Activated naive CD8-positive, alpha-beta T cell treated with anti-CD3 and anti-CD28 coated beads for 36 hours (primary cell): Measurements from ENCODE around the gene ZSWIM8. TPM values are rescaled to one million over a fixed set of nuclear protein-coding genes. Genes with fewer than 3 reads are reported as not detected.

Experiments used
- DNase-seq: peaks from one replicate; pipeline ENCODE4 v3.0.0; 2021
- H3K27ac Mint-ChIP-seq: one replicate; pipeline ENCODE4 v1.8.0; 2022; ENCODE audit warnings: mild to moderate bottlenecking, moderate library complexity, mixed read lengths
- H3K27me3 Mint-ChIP-seq: one replicate; pipeline ENCODE4 v1.8.0; 2022; ENCODE audit warnings: mild to moderate bottlenecking, mixed read lengths
- H3K36me3 Mint-ChIP-seq: one replicate; pipeline ENCODE4 v1.8.0; 2021; ENCODE audit warnings: mild to moderate bottlenecking, mixed read lengths
- H3K4me1 Mint-ChIP-seq: one replicate; pipeline ENCODE4 v1.8.0; 2021; ENCODE audit warnings: mixed read lengths
- H3K4me3 Mint-ChIP-seq: one replicate; pipeline ENCODE4 v1.8.0; 2022; ENCODE audit warnings: mild to moderate bottlenecking, moderate library complexity, mixed read lengths
- H3K9me3 Mint-ChIP-seq: one replicate; pipeline ENCODE4 v1.8.0; 2022; ENCODE audit warnings: mixed read lengths
- total RNA-seq, 2 experiments: library from RNA; stranded (reverse); gene quantifications; one replicate each; pipeline ENCODE4 v1.2.3, GENCODE V29; 2021

ZSWIM8 gene
- total RNA-seq, 2 experiments from 2014 or later = 31.0 to 35.5 TPM

GRCh38 chr10:73762915-73763314 is 22.5 kb upstream of the ZSWIM8 start:
- Mint-ChIP-seq H3K27ac (peak overlapping the region; percentile 54), H3K4me1 (peaks cover 25% of the 10 kb centered on the region), H3K9me3 (no peaks in the 10 kb centered on the region), H3K36me3 (peaks cover 25% of the 10 kb centered on the region), H3K4me3 (no peak overlapping the region), H3K27me3 (no peaks in the 10 kb centered on the region)
- no peak for DNase-seq

- H3K9me3 Mint-ChIP-seq = no peaks in the 10 kb centered on the region
- H3K4me1 Mint-ChIP-seq = peaks cover 24% of the 10 kb centered on the region
- peaks cover 25% of the 10 kb centered on the region for H3K36me3 Mint-ChIP-seq
- H3K27me3 Mint-ChIP-seq = no peaks in the 10 kb centered on the region
- no peak overlapping the region for H3K4me3 Mint-ChIP-seq
- no peak overlapping the region for H3K27ac Mint-ChIP-seq
- no peak for DNase-seq
Observed at GRCh38 chr10:73763343-73763742, 22.1 kb upstream of the ZSWIM8 start.

GRCh38 chr10:73765066-73765465 is 20.3 kb upstream of the ZSWIM8 start:
- Mint-ChIP-seq H3K27ac (no peak overlapping the region), H3K4me1 (peaks cover 21% of the 10 kb centered on the region)
- DNase-seq = no peak

GRCh38 chr10:73768881-73769280 is 16.5 kb upstream of the ZSWIM8 start:
- Mint-ChIP-seq H3K36me3 (peaks cover 39% of the 10 kb centered on the region), H3K27me3 (no peaks in the 10 kb centered on the region), H3K9me3 (no peaks in the 10 kb centered on the region), H3K4me3 (no peak overlapping the region), H3K27ac (peak overlapping the region; percentile 14), H3K4me1 (peaks cover 22% of the 10 kb centered on the region)
- peak; percentile 44 for DNase-seq

More at GRCh38 chr10:73765066-73765465, 20.3 kb upstream of the ZSWIM8 start:
- Mint-ChIP-seq H3K27me3 (no peaks in the 10 kb centered on the region), H3K36me3 (peaks cover 31% of the 10 kb centered on the region), H3K4me3 (no peak overlapping the region), H3K9me3 (no peaks in the 10 kb centered on the region)

- H3K4me1 Mint-ChIP-seq = peaks cover 24% of the 10 kb centered on the region
- no peak overlapping the region for H3K4me3 Mint-ChIP-seq
- H3K27ac Mint-ChIP-seq = no peak overlapping the region
- peaks cover 44% of the 10 kb centered on the region for H3K36me3 Mint-ChIP-seq
- DNase-seq = no peak
- no peaks in the 10 kb centered on the region for H3K27me3 Mint-ChIP-seq
- no peaks in the 10 kb centered on the region for H3K9me3 Mint-ChIP-seq
Observed at GRCh38 chr10:73769396-73769795, 16.0 kb upstream of the ZSWIM8 start.

- peaks cover 38% of the 10 kb centered on the region for H3K4me1 Mint-ChIP-seq
- no peaks in the 10 kb centered on the region for H3K9me3 Mint-ChIP-seq
- H3K36me3 Mint-ChIP-seq = peaks cover 47% of the 10 kb centered on the region
- peak overlapping the region; percentile 94 for H3K4me3 Mint-ChIP-seq
- H3K27me3 Mint-ChIP-seq = no peaks in the 10 kb centered on the region
- peak overlapping the region; percentile 94 for H3K27ac Mint-ChIP-seq
- DNase-seq = no peak
Observed at GRCh38 chr10:73771722-73772280, 13.6 kb upstream of the ZSWIM8 start.

- DNase-seq = peak; percentile 84
- Mint-ChIP-seq H3K4me1 (peaks cover 39% of the 10 kb centered on the region), H3K27me3 (no peaks in the 10 kb centered on the region), H3K36me3 (peaks cover 53% of the 10 kb centered on the region), H3K4me3 (peak overlapping the region; percentile 94), H3K27ac (peak overlapping the region; percentile 94), H3K9me3 (no peaks in the 10 kb centered on the region)
Observed at GRCh38 chr10:73772281-73773151, 12.9 kb upstream of the ZSWIM8 start.

- peaks cover 39% of the 10 kb centered on the region for H3K4me1 Mint-ChIP-seq
- no peaks in the 10 kb centered on the region for H3K27me3 Mint-ChIP-seq
- H3K36me3 Mint-ChIP-seq = peaks cover 54% of the 10 kb centered on the region
- DNase-seq = peak; percentile 16
- H3K27ac Mint-ChIP-seq = peak overlapping the region; percentile 94
- peak overlapping the region; percentile 94 for H3K4me3 Mint-ChIP-seq
- H3K9me3 Mint-ChIP-seq = no peaks in the 10 kb centered on the region
Observed at GRCh38 chr10:73773152-73773879, 12.1 kb upstream of the ZSWIM8 start.

GRCh38 chr10:73774637-73775036 is 10.8 kb upstream of the ZSWIM8 start:
- peak overlapping the region; percentile 4 for H3K27ac Mint-ChIP-seq
- H3K4me3 Mint-ChIP-seq = peak overlapping the region; percentile 94
- H3K36me3 Mint-ChIP-seq = peaks cover 48% of the 10 kb centered on the region
- DNase-seq = no peak
- H3K4me1 Mint-ChIP-seq = peaks cover 30% of the 10 kb centered on the region
- no peaks in the 10 kb centered on the region for H3K27me3 Mint-ChIP-seq
- H3K9me3 Mint-ChIP-seq = no peaks in the 10 kb centered on the region

- Mint-ChIP-seq H3K4me1 (peaks cover 41% of the 10 kb centered on the region), H3K27ac (no peak overlapping the region), H3K36me3 (peaks cover 31% of the 10 kb centered on the region), H3K9me3 (no peaks in the 10 kb centered on the region), H3K4me3 (no peak overlapping the region), H3K27me3 (no peaks in the 10 kb centered on the region)
- DNase-seq = no peak
Observed at GRCh38 chr10:73779018-73779417, 6.4 kb upstream of the ZSWIM8 start.

GRCh38 chr10:73779539-73780197 is 5.7 kb upstream of the ZSWIM8 start:
- DNase-seq = no peak

GRCh38 chr10:73780301-73780700 is 5.1 kb upstream of the ZSWIM8 start:
- peaks cover 39% of the 10 kb centered on the region for H3K4me1 Mint-ChIP-seq
- DNase-seq = no peak
- no peaks in the 10 kb centered on the region for H3K27me3 Mint-ChIP-seq
- peak overlapping the region; percentile 98 for H3K4me3 Mint-ChIP-seq
- H3K27ac Mint-ChIP-seq = peak overlapping the region; percentile 16
- peaks cover 23% of the 10 kb centered on the region for H3K36me3 Mint-ChIP-seq
- no peaks in the 10 kb centered on the region for H3K9me3 Mint-ChIP-seq

More at GRCh38 chr10:73779539-73780197, 5.7 kb upstream of the ZSWIM8 start:
- H3K4me1 Mint-ChIP-seq = peaks cover 41% of the 10 kb centered on the region
- H3K9me3 Mint-ChIP-seq = no peaks in the 10 kb centered on the region
- H3K27ac Mint-ChIP-seq = peak overlapping the region; percentile 16
- peaks cover 26% of the 10 kb centered on the region for H3K36me3 Mint-ChIP-seq
- no peaks in the 10 kb centered on the region for H3K27me3 Mint-ChIP-seq
- H3K4me3 Mint-ChIP-seq = peak overlapping the region; percentile 14

- peak overlapping the region; percentile 98 for H3K4me3 Mint-ChIP-seq
- DNase-seq = no peak
- H3K36me3 Mint-ChIP-seq = peaks cover 17% of the 10 kb centered on the region
- peaks cover 32% of the 10 kb centered on the region for H3K4me1 Mint-ChIP-seq
- H3K27me3 Mint-ChIP-seq = no peaks in the 10 kb centered on the region
- H3K27ac Mint-ChIP-seq = peak overlapping the region; percentile 96
- H3K9me3 Mint-ChIP-seq = no peaks in the 10 kb centered on the region
Observed at GRCh38 chr10:73780966-73781365, 4.4 kb upstream of the ZSWIM8 start.

- Mint-ChIP-seq H3K27ac (peak overlapping the region; percentile 96), H3K4me1 (peaks cover 37% of the 10 kb centered on the region), H3K36me3 (peaks cover 20% of the 10 kb centered on the region), H3K27me3 (no peaks in the 10 kb centered on the region), H3K4me3 (peak overlapping the region; percentile 98), H3K9me3 (no peaks in the 10 kb centered on the region)
- no peak for DNase-seq
Observed at GRCh38 chr10:73781548-73781878, 3.9 kb upstream of the ZSWIM8 start.
